ENCODE data around the gene SV2C.

- TF ChIP-seq, protein P1, sequence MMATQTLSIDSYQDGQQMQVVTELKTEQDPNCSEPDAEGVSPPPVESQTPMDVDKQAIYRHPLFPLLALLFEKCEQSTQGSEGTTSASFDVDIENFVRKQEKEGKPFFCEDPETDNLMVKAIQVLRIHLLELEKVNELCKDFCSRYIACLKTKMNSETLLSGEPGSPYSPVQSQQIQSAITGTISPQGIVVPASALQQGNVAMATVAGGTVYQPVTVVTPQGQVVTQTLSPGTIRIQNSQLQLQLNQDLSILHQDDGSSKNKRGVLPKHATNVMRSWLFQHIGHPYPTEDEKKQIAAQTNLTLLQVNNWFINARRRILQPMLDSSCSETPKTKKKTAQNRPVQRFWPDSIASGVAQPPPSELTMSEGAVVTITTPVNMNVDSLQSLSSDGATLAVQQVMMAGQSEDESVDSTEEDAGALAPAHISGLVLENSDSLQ (IDR thresholded peaks at IDR 0.05) = no peak
- TF ChIP-seq HDGF (IDR thresholded peaks at IDR 0.05; ENCODE audit: borderline replicate concordance) (no peak), LEF1 (IDR thresholded peaks at IDR 0.05; ENCODE audit: borderline replicate concordance) (no peak), SUZ12 (IDR thresholded peaks at IDR 0.05) (no peak), FOXM1 (IDR thresholded peaks at IDR 0.05; ENCODE audit: borderline replicate concordance) (no peak), ZNF384 (IDR thresholded peaks at IDR 0.05) (no peak), BHLHE40 (IDR thresholded peaks at IDR 0.05; ENCODE audit: borderline replicate concordance) (no peak), NFRKB (IDR thresholded peaks at IDR 0.05) (no peak)
Observed at GRCh38 chr5:76249621-76250020, 166.4 kb downstream of the SV2C start.

All from HEK293T (cell line).